NCI-H748 (cell line): Measurements from ENCODE around the gene MYCBPAP.

Experiments used
- DNase-seq: peaks from one replicate; lab custom pipeline; 2025; ENCODE audit not compliant: unreplicated experiment; lab: John Stamatoyannopoulos, UW

Gene MYCBPAP

GRCh38 chr17:50569592-50569991, 61.4 kb downstream of the MYCBPAP start:
- no peak for DNase-seq

GRCh38 chr17:50570032-50570431, 61.8 kb downstream of the MYCBPAP start:
- no peak for DNase-seq

- no peak for DNase-seq
Measured at GRCh38 chr17:50570528-50570927, 62.3 kb downstream of the MYCBPAP start.

GRCh38 chr17:50571681-50572080, 63.4 kb downstream of the MYCBPAP start:
- no peak for DNase-seq

- DNase-seq = no peak
Measured at GRCh38 chr17:50572541-50572940, 64.3 kb downstream of the MYCBPAP start.

GRCh38 chr17:50573866-50574611, 65.8 kb downstream of the MYCBPAP start:
- no peak for DNase-seq

GRCh38 chr17:50575581-50576210, 67.5 kb downstream of the MYCBPAP start:
- peak; percentile 20 for DNase-seq

- no peak for DNase-seq
Measured at GRCh38 chr17:50576864-50577263, 68.6 kb downstream of the MYCBPAP start.

- no peak for DNase-seq
Measured at GRCh38 chr17:50577451-50577954, 69.3 kb downstream of the MYCBPAP start.

- DNase-seq = no peak
Measured at GRCh38 chr17:50578173-50578572, 69.9 kb downstream of the MYCBPAP start.

GRCh38 chr17:50579399-50579798, 71.2 kb downstream of the MYCBPAP start:
- no peak for DNase-seq

GRCh38 chr17:50580646-50581045, 72.4 kb downstream of the MYCBPAP start:
- no peak for DNase-seq
